Stimulated activated naive CD4-positive, alpha-beta T cell (primary cell): ENCODE results near the gene NUTM2D.
"Not testable (repeated sequence)": the region's sequence is repeated elsewhere in the genome, so short reads cannot be mapped to it uniquely, and the experiment has no call there.

Experiments used
- DNase-seq, 6 experiments: peaks; one replicate each; lab custom pipeline; 2025; lab: John Stamatoyannopoulos, UW

Gene NUTM2D

GRCh38 chr10:87357444-87357843 lies at the start of gene NUTM2D:
TSS of gene NUTM2D (plus strand) at chr10:87357744. CDS start at chr10:87358266, 522 bp downstream.
- DNase-seq: not testable (repeated sequence)

- not testable (repeated sequence) for DNase-seq
Measured at GRCh38 chr10:87308702-87309101, 48.8 kb upstream of the NUTM2D start.

GRCh38 chr10:87309657-87310056 lies 47.9 kb upstream of the NUTM2D start:
- DNase-seq: not testable (repeated sequence)

- not testable (repeated sequence) for DNase-seq
Measured at GRCh38 chr10:87311521-87311920, 46.0 kb upstream of the NUTM2D start.

DNA sequence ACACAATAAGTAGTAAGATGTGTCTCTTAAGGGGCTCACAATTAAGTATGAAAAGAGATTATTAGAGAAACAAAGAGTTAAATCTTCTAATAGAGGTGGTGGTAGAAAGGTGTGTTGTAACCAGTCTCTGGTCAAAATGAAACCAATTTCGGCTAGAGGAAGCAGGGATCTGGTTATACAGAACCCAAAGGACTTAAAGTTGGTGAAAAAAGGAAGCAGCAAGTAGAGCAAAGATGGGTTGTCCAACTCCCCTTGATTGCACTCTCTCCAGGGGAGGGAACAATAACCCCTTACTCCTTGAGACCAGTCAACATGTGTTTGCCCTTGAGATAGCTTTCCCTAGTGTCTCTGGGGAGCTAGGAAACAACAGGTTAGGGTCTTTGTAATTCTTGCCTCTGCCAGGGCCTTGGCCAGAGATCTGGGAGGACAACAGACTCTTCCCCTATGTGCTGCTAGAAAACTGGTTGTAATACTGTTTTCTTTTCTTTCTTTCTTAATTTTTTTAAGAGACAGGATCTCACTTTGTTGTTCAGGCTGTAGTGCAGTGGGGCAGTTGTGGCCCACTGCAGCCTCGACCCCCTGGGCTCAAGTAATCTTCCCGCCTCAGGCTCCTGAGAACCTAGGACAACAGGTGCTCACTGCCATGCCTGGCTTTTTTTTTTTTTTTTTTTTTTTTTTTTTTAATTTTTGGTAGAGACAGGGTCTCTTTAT lies 43.7 kb upstream of the NUTM2D start:
- not testable (repeated sequence) for DNase-seq

- not testable (repeated sequence) for DNase-seq
Measured at GRCh38 chr10:87314360-87314973, 43.1 kb upstream of the NUTM2D start.

DNA sequence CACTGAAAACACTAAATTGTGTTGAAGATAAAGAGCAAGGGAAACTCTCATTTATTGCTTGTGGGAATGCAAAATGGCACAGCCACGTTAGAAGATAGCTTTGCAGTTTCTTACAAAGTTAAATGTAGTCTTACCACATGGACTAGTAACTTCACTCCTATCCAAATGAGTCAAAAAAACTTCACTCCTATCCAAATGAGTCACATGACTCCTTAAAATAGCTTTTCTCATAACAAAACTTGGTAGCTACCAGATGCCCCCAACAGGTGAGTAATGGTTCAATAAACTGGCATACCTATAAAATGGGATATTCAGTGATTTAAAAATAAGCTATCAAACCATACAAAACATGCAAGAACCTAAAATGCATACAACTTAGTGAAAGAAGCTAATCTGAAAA lies 36.0 kb upstream of the NUTM2D start:
- DNase-seq: not testable (repeated sequence)

DNA sequence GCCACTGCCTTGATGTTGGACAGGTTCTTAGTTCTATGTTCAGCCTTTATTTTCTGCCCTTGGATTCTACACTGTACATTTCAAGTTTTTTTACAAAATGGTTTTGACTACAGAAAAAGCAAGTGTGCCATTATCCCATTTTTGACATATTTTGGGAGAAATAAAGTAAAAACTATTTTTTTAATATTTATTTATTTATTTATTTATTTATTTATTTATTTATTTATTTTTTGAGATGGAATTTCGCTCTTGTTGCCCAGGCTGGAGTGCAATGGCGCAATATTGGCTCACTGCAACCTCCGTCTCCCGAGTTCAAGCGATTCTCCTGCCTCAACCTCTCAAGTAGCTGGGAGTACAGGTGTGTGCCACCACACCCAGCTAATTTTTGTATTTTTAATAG lies 33.0 kb upstream of the NUTM2D start:
- not testable (repeated sequence) for DNase-seq

DNA sequence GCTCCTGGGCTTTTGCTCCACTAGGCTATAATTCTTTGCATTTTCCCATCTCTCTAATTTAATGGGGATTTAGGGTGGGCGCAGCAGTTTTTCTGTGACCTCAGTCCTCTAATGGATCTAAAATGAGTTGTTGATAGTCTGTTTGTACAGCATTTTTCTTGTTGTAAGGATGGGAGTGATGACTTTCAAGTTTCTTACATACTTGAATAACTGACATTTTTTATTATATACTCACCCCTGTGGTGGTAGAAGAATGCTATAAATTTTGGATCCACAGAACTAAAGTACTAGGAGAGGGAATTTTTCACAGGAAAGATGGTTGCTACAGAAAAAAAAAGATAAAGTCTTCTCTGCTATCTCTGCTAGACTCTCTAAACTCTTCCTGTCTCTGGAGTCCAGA lies 29.6 kb upstream of the NUTM2D start:
- DNase-seq: not testable (repeated sequence)

GRCh38 chr10:87329131-87329530 lies 28.4 kb upstream of the NUTM2D start:
- not testable (repeated sequence) for DNase-seq

DNA sequence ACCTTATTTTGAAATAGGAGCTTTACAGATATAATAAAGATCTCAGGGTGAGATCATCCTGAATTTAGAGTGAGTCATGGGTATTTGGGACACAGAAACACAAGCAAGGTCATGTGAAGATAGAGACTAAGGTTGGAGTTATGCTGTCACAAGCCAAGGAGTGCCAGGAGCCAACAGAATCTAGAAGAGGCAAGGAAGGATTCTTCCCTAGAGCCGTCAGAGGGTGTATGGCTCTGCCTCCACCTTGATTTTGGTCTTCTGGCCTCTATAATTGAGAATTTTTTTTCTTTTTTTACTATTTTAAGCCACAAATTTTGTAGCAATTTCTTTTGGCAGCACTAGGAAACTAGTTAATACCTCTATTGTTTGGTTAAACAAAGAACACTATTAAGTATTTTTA lies 24.9 kb upstream of the NUTM2D start:
- not testable (repeated sequence) for DNase-seq

GRCh38 chr10:87340411-87340810 lies 17.1 kb upstream of the NUTM2D start:
- not testable (repeated sequence) for DNase-seq

DNA sequence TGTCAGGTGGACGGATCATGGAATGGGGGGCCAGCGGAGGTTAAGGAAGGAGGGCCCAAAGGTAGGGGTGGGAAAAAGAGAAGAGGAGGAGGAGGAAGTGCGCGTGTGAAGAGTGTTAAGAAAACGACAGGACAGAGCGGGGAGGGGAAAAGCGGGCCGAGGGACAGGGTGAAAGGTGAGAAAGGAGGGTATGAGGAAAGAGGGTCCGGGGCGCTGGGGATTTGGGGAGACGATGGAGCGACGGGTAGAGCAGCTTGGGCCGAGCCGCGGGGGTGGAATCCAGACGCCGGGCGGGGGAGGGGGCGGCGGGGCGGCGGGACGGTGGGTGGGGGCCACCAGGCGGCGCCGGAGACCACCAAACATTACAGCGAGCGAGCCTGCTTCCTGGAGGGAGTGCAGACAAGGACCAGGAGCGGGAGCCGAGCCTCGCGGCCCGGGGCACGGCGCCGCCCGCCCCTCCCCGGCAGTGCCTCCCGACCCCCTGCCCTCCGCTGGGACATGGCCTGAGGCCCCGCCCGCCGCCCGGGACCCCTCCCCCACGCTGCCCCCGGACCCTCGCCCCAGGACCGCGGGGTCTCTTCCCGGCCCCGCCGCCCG lies 15.9 kb upstream of the NUTM2D start:
- DNase-seq: not testable (repeated sequence)

- DNase-seq: peak; percentile 56 to 86 (median 76)
Measured at GRCh38 chr10:87342249-87342710, 15.3 kb upstream of the NUTM2D start.

- DNase-seq: peak; percentile 53 to 90 (median 83)
Measured at GRCh38 chr10:87342711-87343258, 14.8 kb upstream of the NUTM2D start.

- DNase-seq: not testable (repeated sequence)
Measured at GRCh38 chr10:87345743-87346142, 11.8 kb upstream of the NUTM2D start.

DNA sequence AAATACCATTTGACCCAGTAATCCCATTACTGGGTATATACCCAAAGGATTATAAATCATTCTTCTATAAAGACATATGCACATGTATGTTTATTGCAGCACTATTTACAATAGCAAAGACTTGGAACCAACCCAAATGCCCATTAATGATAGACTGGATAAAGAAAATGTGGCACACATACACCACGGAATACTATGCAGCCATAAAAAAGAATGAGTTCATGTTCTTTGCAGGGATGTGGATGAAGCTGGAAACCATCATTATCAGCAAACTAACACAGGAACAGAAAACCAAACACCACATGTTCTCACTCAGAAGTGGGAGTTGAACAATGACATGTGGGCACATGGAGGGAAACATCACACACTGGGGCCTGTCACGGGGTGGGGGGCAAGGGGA lies 7.4 kb upstream of the NUTM2D start:
- not testable (repeated sequence) for DNase-seq

GRCh38 chr10:87352825-87353224 lies 4.7 kb upstream of the NUTM2D start:
- not testable (repeated sequence) for DNase-seq

DNA sequence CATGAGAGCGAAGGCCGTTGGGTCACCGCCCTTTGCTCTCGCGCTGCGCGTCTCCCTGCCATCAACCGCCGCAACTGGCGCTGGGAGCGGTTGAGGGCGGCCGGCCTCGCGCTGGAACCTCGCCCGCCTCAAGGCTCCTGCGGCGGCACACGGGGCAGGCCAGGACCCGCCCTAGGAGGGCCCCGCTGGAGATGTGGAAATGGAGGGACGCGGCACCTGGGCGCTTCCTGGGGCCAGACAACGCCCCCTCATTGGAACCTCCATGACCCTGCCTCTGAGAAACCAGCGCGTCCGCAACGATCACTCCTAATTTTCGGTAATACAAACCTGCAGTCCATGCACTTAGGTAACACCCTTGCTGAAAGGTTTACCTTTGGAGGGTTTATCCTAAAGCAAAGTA lies 2.4 kb upstream of the NUTM2D start:
- not testable (repeated sequence) for DNase-seq

- DNase-seq: not testable (repeated sequence)
Measured at GRCh38 chr10:87358159-87358558, 615 bp downstream of the NUTM2D start.

DNA sequence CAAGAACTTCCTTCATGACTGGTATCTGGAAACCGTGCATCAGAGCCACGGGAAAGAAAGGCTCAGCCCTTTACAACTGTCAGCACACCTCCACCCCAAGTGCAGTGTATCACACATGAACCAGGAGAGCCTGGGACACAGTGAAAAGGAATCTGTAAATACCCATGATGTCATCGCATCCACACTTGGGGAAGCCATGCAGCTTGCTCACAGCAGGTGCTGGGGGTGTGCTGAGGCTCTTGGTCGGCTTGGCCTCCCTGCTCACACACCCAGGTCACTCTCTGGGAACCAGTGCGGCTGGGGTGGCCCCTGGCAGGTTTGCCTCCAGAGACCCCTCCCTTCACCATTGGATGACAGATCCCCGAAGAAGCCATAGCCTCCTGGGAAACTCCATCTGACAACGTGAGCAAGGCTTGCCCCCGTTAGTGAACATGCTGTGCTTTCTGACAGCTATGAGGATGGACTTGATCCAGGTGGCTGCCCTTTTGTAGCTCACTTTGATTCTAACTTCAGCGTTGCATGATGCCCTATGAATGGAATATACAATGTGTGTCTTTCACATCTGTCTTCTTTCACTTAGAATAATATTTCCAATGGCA lies 12.1 kb downstream of the NUTM2D start:
- not testable (repeated sequence) for DNase-seq

- DNase-seq: not testable (repeated sequence)
Measured at GRCh38 chr10:87374091-87374490, 16.5 kb downstream of the NUTM2D start.
